GM12865 (cell line): Measurements from ENCODE around the gene TBC1D32.
"Not testable (repeated sequence)": the region's sequence is repeated elsewhere in the genome, so short reads cannot be mapped to it uniquely, and the experiment has no call there.

Experiments
- DNase-seq: peaks from one replicate; pipeline ENCODE4 v3.0.0; 2010; ENCODE audit warnings: low read depth
- H3K4me3 ChIP-seq: 2 replicates; pipeline ENCODE4 v1.5.1; 2011; ENCODE audit warnings: mild to moderate bottlenecking, low read depth, low read length, control low read depth
- CTCF ChIP-seq: IDR thresholded peaks from 2 replicates; pipeline ENCODE4 v1.5.1; 2011; ENCODE audit warnings: low read length, control low read depth, low read depth, inconsistent platforms; ENCODE audit not compliant: insufficient read depth; ENCODE audit errors: missing control alignments

TBC1D32 gene

DNA sequence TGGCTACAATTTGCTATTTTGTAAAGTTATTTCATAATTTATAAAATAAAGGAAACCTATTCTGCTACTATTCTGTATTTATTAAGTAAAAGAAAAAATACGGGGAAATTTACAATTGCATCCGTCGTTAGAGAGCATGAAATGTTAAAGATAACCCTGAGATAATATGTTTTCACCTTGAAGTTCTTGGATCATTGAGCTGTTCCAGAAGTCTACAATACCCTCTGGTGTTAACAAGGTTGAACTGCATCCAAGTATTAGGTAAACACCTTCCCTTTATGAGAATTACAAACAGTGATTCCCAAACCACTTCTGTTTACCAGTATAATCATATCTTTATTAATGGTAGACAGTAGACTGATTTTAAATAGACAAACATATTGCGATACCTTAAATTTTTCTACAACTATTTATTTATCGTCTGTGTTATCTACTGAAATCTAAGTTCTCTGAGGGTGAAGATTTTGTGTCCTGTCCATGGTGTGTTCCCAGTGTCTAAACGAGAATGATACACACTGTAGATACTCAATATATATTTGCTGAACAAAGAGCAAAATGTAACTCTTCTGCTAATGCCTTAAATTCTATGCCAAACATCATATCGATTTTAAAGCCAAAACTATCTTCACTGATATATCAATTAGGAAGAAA, 28.2 kb downstream of the TBC1D32 start:
- peak; percentile 53 for DNase-seq
- TF ChIP-seq CTCF: peak; percentile 57
- no peak overlapping the region for H3K4me3 ChIP-seq

GRCh38 chr6:121302882-121303281, 31.4 kb downstream of the TBC1D32 start:
- no peak for TF ChIP-seq CTCF
- no peak for DNase-seq
- no peak overlapping the region for H3K4me3 ChIP-seq

GRCh38 chr6:121301156-121301555, 33.1 kb downstream of the TBC1D32 start:
- not testable (repeated sequence) for H3K4me3 ChIP-seq, DNase-seq

GRCh38 chr6:121297694-121298093, 36.6 kb downstream of the TBC1D32 start:
- no peak for DNase-seq
- no peak for TF ChIP-seq CTCF
- no peak overlapping the region for H3K4me3 ChIP-seq

GRCh38 chr6:121285041-121285440, 49.2 kb downstream of the TBC1D32 start:
- no peak for TF ChIP-seq CTCF

GRCh38 chr6:121274666-121275295, 59.5 kb downstream of the TBC1D32 start:
- no peak overlapping the region for H3K4me3 ChIP-seq
- no peak for TF ChIP-seq CTCF
- no peak for DNase-seq

More at GRCh38 chr6:121285041-121285440, 49.2 kb downstream of the TBC1D32 start:
- no peak for DNase-seq
- no peak overlapping the region for H3K4me3 ChIP-seq

- TF ChIP-seq CTCF: no peak
- H3K4me3 ChIP-seq: no peak overlapping the region
- DNase-seq: no peak
Measured at GRCh38 chr6:121263742-121264141, 70.5 kb downstream of the TBC1D32 start.
